Measurements from ENCODE around the gene LEO1. TPM values are rescaled to one million over a fixed set of nuclear protein-coding genes. Genes with fewer than 3 reads are reported as not detected.

LEO1 gene
- total RNA-seq, 1 experiment from 2014 or later: 24.1 TPM

DNA sequence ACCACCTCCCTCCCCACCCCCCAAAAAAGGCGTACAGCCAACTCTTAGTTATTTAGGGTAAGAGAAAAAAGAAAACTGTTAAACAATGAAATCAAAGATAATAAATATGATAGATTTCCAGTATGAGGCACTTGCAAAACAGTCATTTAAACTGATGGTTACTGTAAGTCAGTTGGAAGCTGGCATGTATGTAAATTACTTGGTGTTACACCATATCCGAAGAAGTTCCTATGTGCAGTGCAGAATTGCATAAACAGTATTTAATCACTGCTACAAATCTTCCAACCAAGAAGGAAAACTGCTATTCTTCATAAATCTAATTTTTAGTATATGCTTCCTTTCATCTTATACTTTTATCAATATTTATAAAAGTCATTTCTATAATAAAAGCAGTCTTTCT lies 62.0 kb downstream of the LEO1 start:
- Histone ChIP-seq H2AFZ (ENCODE audit: low read length) (no peak overlapping the region), H3F3A (ENCODE audit: low read length, unreplicated experiment) (no peaks in the 10 kb centered on the region), H3K9me2 (replicated peaks; ENCODE audit: low read length) (no peaks in the 10 kb centered on the region), H3K9me3 (ENCODE audit: low read length) (no peaks in the 10 kb centered on the region), H3K79me2 (ENCODE audit: low read length) (no peaks in the 10 kb centered on the region), H3K27ac (ENCODE audit: low read length) (no peak overlapping the region), H3K4me2 (ENCODE audit: low read length) (no peak overlapping the region), H4K20me1 (ENCODE audit: low read length) (no peaks in the 10 kb centered on the region), H3K4me1 (ENCODE audit: insufficient read depth, low read length) (peaks cover 33% of the 10 kb centered on the region), H3K9ac (ENCODE audit: low read length) (no peak overlapping the region), H3K36me3 (ENCODE audit: low read depth, low read length) (peaks cover 9% of the 10 kb centered on the region; the same call in 1 of the 2 replicates), H3K27me3 (ENCODE audit: low read length) (no peaks in the 10 kb centered on the region), H3K4me3 (ENCODE audit: low read length) (no peak overlapping the region)
- DNase-seq (no peak), ATAC-seq (no peak)
- CTCF ChIA-PET: no interaction called here
- no peak for TF ChIP-seq EZH2phosphoT487 (IDR thresholded peaks at IDR 0.05; ENCODE audit: borderline replicate concordance, low read length)
- TF ChIP-seq EZH2 (IDR thresholded peaks at IDR 0.05; ENCODE audit: low read length, unreplicated experiment): no peak
- no peak for TF ChIP-seq CTCF (conservative IDR thresholded peaks at IDR 0.05; ENCODE audit: low read depth, low read length)
- intact Hi-C loops (cut with micrococcal nuclease): loop anchor here (5.0 kb wide), 2 partner anchors 127 to 257 kb away; no protein-coding TSS in a partner anchor
- BruUV-seq (replicated peaks): no TSS peak
- POLR2A ChIA-PET (ENCODE audit: unreplicated experiment): no interaction called here

GRCh38 chr15:51908316-51908715 lies 63.3 kb downstream of the LEO1 start:
- Histone ChIP-seq H3K9me2 (replicated peaks; ENCODE audit: low read length) (no peaks in the 10 kb centered on the region), H3K9me3 (ENCODE audit: low read length) (no peaks in the 10 kb centered on the region), H3K79me2 (ENCODE audit: low read length) (no peaks in the 10 kb centered on the region), H3K27ac (ENCODE audit: low read length) (peak overlapping the region; percentile 90), H3K27me3 (ENCODE audit: low read length) (no peaks in the 10 kb centered on the region), H3K9ac (ENCODE audit: low read length) (peak overlapping the region; percentile 37), H3K36me3 (ENCODE audit: low read depth, low read length) (peaks cover 12% of the 10 kb centered on the region; the same call in 1 of the 2 replicates), H2AFZ (ENCODE audit: low read length) (no peak overlapping the region), H3K4me3 (ENCODE audit: low read length) (no peak overlapping the region), H3K4me1 (ENCODE audit: insufficient read depth, low read length) (peaks cover 38% of the 10 kb centered on the region), H4K20me1 (ENCODE audit: low read length) (no peaks in the 10 kb centered on the region), H3K4me2 (ENCODE audit: low read length) (peak overlapping the region; percentile 59), H3F3A (ENCODE audit: low read length, unreplicated experiment) (no peaks in the 10 kb centered on the region)
- DNase-seq: peak; percentile 28
- POLR2A ChIA-PET (ENCODE audit: unreplicated experiment): no interaction called here
- intact Hi-C loops (cut with micrococcal nuclease): loop anchor here (5.0 kb wide), 2 partner anchors 126 to 256 kb away; no protein-coding TSS in a partner anchor
- TF ChIP-seq EZH2phosphoT487 (IDR thresholded peaks at IDR 0.05; ENCODE audit: borderline replicate concordance, low read length): no peak
- no peak for TF ChIP-seq CTCF (conservative IDR thresholded peaks at IDR 0.05; ENCODE audit: low read depth, low read length)
- TF ChIP-seq EZH2 (IDR thresholded peaks at IDR 0.05; ENCODE audit: low read length, unreplicated experiment): no peak
- no TSS peak for BruUV-seq (replicated peaks)
- CTCF ChIA-PET: interaction anchor here (0.5 to 0.6 kb wide), 2 partner anchors 150 to 258 kb away, joined by 5 to 7 read pairs; no protein-coding TSS in a partner anchor
- no peak for ATAC-seq

- no peaks in the 10 kb centered on the region for H3K27me3 ChIP-seq (ENCODE audit: low read length)
- ChIA-PET POLR2A (ENCODE audit: unreplicated experiment) (no interaction called here), CTCF (no interaction called here)
- no peaks in the 10 kb centered on the region for H3K9me2 ChIP-seq (replicated peaks; ENCODE audit: low read length)
- no peak overlapping the region for H2AFZ ChIP-seq (ENCODE audit: low read length)
- no peaks in the 10 kb centered on the region for H4K20me1 ChIP-seq (ENCODE audit: low read length)
- H3K27ac ChIP-seq (ENCODE audit: low read length): peak overlapping the region; percentile 90
- TF ChIP-seq EZH2 (IDR thresholded peaks at IDR 0.05; ENCODE audit: low read length, unreplicated experiment): no peak
- TF ChIP-seq CTCF (conservative IDR thresholded peaks at IDR 0.05; ENCODE audit: low read depth, low read length): peak; percentile 64
- TSS peak; percentile 12 for BruUV-seq (replicated peaks)
- peaks cover 12% of the 10 kb centered on the region; the same call in 1 of the 2 replicates for H3K36me3 ChIP-seq (ENCODE audit: low read depth, low read length)
- H3K9ac ChIP-seq (ENCODE audit: low read length): peak overlapping the region; percentile 45
- peaks cover 38% of the 10 kb centered on the region for H3K4me1 ChIP-seq (ENCODE audit: insufficient read depth, low read length)
- H3K4me2 ChIP-seq (ENCODE audit: low read length): peak overlapping the region; percentile 61
- H3K79me2 ChIP-seq (ENCODE audit: low read length): no peaks in the 10 kb centered on the region
- peak; percentile 92 for ATAC-seq
- DNase-seq: peak; percentile 98
- H3K4me3 ChIP-seq (ENCODE audit: low read length): no peak overlapping the region
- no peaks in the 10 kb centered on the region for H3F3A ChIP-seq (ENCODE audit: low read length, unreplicated experiment)
- intact Hi-C loops (cut with micrococcal nuclease): loop anchor here (2.0 to 5.0 kb wide), 3 partner anchors 32 to 255 kb away; no protein-coding TSS in a partner anchor
- H3K9me3 ChIP-seq (ENCODE audit: low read length): no peaks in the 10 kb centered on the region
These were observed 64.3 kb downstream of the LEO1 start for GRCh38 chr15:51907136-51907862.
